SH-SY5Y (cell line): ENCODE measurements around the gene OSBPL5.

Experiments
- GATA2 ChIP-seq: IDR thresholded peaks from 2 replicates; pipeline ENCODE4 v1.6.1; 2011; ENCODE audit warnings: mild to moderate bottlenecking, low read depth, low read length
- GATA3 ChIP-seq: IDR thresholded peaks from 2 replicates; pipeline ENCODE4 v1.6.1; 2011; ENCODE audit warnings: low read depth, mild to moderate bottlenecking, low read length, moderate library complexity

GRCh38 chr11:3095712-3096361 lies 69.3 kb downstream of the OSBPL5 start:
- TF ChIP-seq GATA3 = no peak
- no peak for TF ChIP-seq GATA2
